ENCODE data around the gene OSBPL10.

DNA sequence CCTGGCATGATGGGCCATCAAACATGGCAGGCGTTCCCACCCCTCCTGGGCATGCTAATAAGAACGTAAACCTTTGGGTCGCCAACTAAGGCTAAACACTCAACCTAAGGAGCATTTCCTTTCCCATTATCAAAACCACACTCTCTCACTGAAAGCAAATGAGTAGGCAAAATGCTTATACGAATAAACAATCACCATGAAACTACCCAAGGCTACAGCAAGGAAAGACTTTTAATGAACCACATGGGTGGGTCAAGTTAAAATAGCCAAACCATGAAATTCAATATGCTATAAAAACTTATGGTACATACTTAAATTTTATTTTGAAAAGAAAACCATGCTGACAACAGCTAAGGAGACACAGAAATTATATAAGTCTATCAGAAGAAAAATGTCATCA, 180.6 kb downstream of the OSBPL10 start:
- TF ChIP-seq, protein P1, sequence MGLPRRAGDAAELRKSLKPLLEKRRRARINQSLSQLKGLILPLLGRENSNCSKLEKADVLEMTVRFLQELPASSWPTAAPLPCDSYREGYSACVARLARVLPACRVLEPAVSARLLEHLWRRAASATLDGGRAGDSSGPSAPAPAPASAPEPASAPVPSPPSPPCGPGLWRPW (IDR thresholded peaks at IDR 0.05) = no peak
- no peak for TF ChIP-seq RFX5 (IDR thresholded peaks at IDR 0.05)

Measured in A549 (cell line).